WTC11 (cell line): ENCODE measurements around the gene ELK3. TPM values are rescaled to one million over a fixed set of nuclear protein-coding genes. Genes with fewer than 3 reads are reported as not detected.

Experiments used
- ATAC-seq: fragments of 200-7000 bp; cut with Tn5 transposase; 2 replicates; pipeline ENCODE4 v1.10.0; 2021; ENCODE audit warnings: mild to moderate bottlenecking, moderate library complexity
- CTCF ChIA-PET: fragments of 300-600 bp; sonication (Branson Sonifier 250); formaldehyde crosslinking; loops from one replicate; lab custom pipeline; 2021; ENCODE audit warnings: antibody characterized with exemption; lab: Charles Lee
- POLR2A ChIA-PET: fragments of 350-600 bp; sonication (Branson Sonifier 250); formaldehyde crosslinking; loops from one replicate; lab custom pipeline; 2021; ENCODE audit warnings: antibody characterized with exemption; lab: Charles Lee
- DNase-seq: peaks from one replicate; pipeline ENCODE4 v3.0.0; 2021; ENCODE audit warnings: low spot score
- H3K27ac Mint-ChIP-seq: 2 replicates; pipeline ENCODE4 v1.8.0; 2021; ENCODE audit warnings: mixed read lengths
- H3K27me3 Mint-ChIP-seq: 2 replicates; pipeline ENCODE4 v1.8.0; 2021; ENCODE audit warnings: low read depth, mild to moderate bottlenecking, moderate library complexity, mixed read lengths
- H3K36me3 Mint-ChIP-seq: 2 replicates; pipeline ENCODE4 v1.8.0; 2021; ENCODE audit warnings: mixed read lengths
- H3K4me1 Mint-ChIP-seq: 2 replicates; pipeline ENCODE4 v1.8.0; 2022; ENCODE audit warnings: mixed read lengths
- H3K4me3 Mint-ChIP-seq: 2 replicates; pipeline ENCODE4 v1.8.0; 2021; ENCODE audit warnings: mild to moderate bottlenecking, moderate library complexity, mixed read lengths
- H3K9me3 Mint-ChIP-seq: 2 replicates; pipeline ENCODE4 v1.8.0; 2021; ENCODE audit warnings: mixed read lengths
- CREB1 ChIP-seq: sonication (generic); formaldehyde crosslinking; IDR thresholded peaks from 2 replicates; pipeline ENCODE4 v1.8.0; 2023; ENCODE audit warnings: mild to moderate bottlenecking, missing genetic modification reagents
- ELF4 ChIP-seq: sonication (generic); formaldehyde crosslinking; IDR thresholded peaks from 2 replicates; pipeline ENCODE4 v1.8.1; 2022; ENCODE audit warnings: low read depth, mild to moderate bottlenecking, moderate library complexity, missing genetic modification reagents
- FOXJ3 ChIP-seq: sonication (generic); formaldehyde crosslinking; IDR thresholded peaks from 2 replicates; pipeline ENCODE4 v1.9.0; 2021; ENCODE audit warnings: missing genetic modification reagents, mild to moderate bottlenecking, borderline replicate concordance
- JUN ChIP-seq: sonication (generic); formaldehyde crosslinking; IDR thresholded peaks from 2 replicates; pipeline ENCODE4 v1.8.0; 2023; ENCODE audit warnings: mild to moderate bottlenecking, missing genetic modification reagents
- OVOL2 ChIP-seq: fragments of 250-450 bp; sonication (Bioruptor Pico); IDR thresholded peaks from 2 replicates; pipeline ENCODE4 v1.9.0; 2021; ENCODE audit warnings: mild to moderate bottlenecking, borderline replicate concordance
- SMAD3 ChIP-seq: sonication (generic); formaldehyde crosslinking; IDR thresholded peaks from 2 replicates; pipeline ENCODE4 v1.8.0; 2022; ENCODE audit warnings: missing genetic modification reagents, mild to moderate bottlenecking, borderline replicate concordance
- ZNF121 ChIP-seq: sonication (generic); formaldehyde crosslinking; IDR thresholded peaks from 2 replicates; pipeline ENCODE4 v1.8.0; 2023; ENCODE audit warnings: missing genetic modification reagents
- ZNF396 ChIP-seq: fragments of 250-450 bp; sonication (Bioruptor Pico); IDR thresholded peaks from 2 replicates; pipeline ENCODE4 v1.8.0; 2021; ENCODE audit warnings: mild to moderate bottlenecking, moderate library complexity, borderline replicate concordance
- total RNA-seq: library from RNA; stranded (reverse); gene quantifications from 3 replicates; pipeline ENCODE4 v1.2.3, GENCODE V29; 2021
- TF ChIP-seq, protein P1 (sequence below): sonication (generic); formaldehyde crosslinking; IDR thresholded peaks from 2 replicates; pipeline ENCODE4 v1.8.1; 2023; ENCODE audit warnings: mild to moderate bottlenecking, missing genetic modification reagents
- TF ChIP-seq, protein P2 (sequence below): sonication (generic); formaldehyde crosslinking; IDR thresholded peaks from 2 replicates; pipeline ENCODE4 v1.8.1; 2023; ENCODE audit warnings: mild to moderate bottlenecking, missing genetic modification reagents
- TF ChIP-seq, protein P3 (sequence below): sonication (generic); formaldehyde crosslinking; IDR thresholded peaks from 2 replicates; pipeline ENCODE4 v1.8.0; 2022; ENCODE audit warnings: mild to moderate bottlenecking, missing genetic modification reagents
- TF ChIP-seq, protein P4 (sequence below): sonication (generic); formaldehyde crosslinking; IDR thresholded peaks from 2 replicates; pipeline ENCODE4 v1.8.0; 2022; ENCODE audit warnings: mild to moderate bottlenecking, missing genetic modification reagents
- TF ChIP-seq, protein P5 (sequence below): fragments of 250-450 bp; sonication (Bioruptor Pico); IDR thresholded peaks from 2 replicates; pipeline ENCODE4 v1.9.0; 2021; ENCODE audit warnings: mild to moderate bottlenecking
- TF ChIP-seq, protein P6 (sequence below): sonication (generic); formaldehyde crosslinking; IDR thresholded peaks from 2 replicates; pipeline ENCODE4 v1.8.1; 2023; ENCODE audit warnings: mild to moderate bottlenecking, missing genetic modification reagents, moderate library complexity
- TF ChIP-seq, protein P7 (sequence below): sonication (generic); formaldehyde crosslinking; IDR thresholded peaks from 2 replicates; pipeline ENCODE4 v1.8.1; 2023; ENCODE audit warnings: mild to moderate bottlenecking, missing genetic modification reagents, borderline replicate concordance
- TF ChIP-seq, protein P8 (sequence below): fragments of 250-450 bp; sonication (Bioruptor Pico); IDR thresholded peaks from 2 replicates; pipeline ENCODE4 v1.9.0; 2021; ENCODE audit warnings: mild to moderate bottlenecking
- TF ChIP-seq, protein P9 (sequence below): sonication (generic); formaldehyde crosslinking; IDR thresholded peaks from 2 replicates; pipeline ENCODE4 v1.8.1; 2022; ENCODE audit warnings: mild to moderate bottlenecking, moderate library complexity, missing genetic modification reagents
- TF ChIP-seq, protein P10 (sequence below): sonication (generic); formaldehyde crosslinking; IDR thresholded peaks from 2 replicates; pipeline ENCODE4 v1.8.1; 2022; ENCODE audit warnings: mild to moderate bottlenecking, missing genetic modification reagents, moderate library complexity, borderline replicate concordance

ELK3 gene
- total RNA-seq, 1 experiment from 2014 or later, result 16.5 TPM

DNA sequence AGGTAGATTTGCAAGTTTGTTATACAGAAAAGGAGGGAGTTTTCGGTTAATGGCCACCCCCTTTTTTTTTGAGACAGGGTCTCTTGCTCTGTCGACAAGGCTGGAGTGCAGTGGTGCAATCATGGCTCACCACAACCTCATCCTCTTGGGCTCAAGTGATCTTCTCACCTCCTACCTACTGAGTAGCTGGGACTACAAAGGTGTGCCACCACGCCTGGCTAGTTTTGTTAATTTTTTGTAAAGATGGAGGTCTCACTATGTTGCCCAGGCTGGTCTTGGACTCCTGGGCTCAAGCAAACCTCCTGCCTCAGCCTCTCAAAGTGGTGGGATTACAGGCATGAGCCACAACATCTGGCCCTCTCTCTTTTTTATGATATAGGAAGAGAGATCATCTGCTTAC is 111.5 kb downstream of the ELK3 start:
- Mint-ChIP-seq H3K27ac (no peak overlapping the region), H3K27me3 (no peaks in the 10 kb centered on the region), H3K36me3 (no peaks in the 10 kb centered on the region), H3K9me3 (no peaks in the 10 kb centered on the region), H3K4me3 (no peak overlapping the region), H3K4me1 (peaks cover 15% of the 10 kb centered on the region)
- TF ChIP-seq ZNF121 (CRISPR knock-in tag) (peak; percentile 55; the same call in 1 of the 2 replicates), JUN (CRISPR knock-in tag) (no peak)
- ChIA-PET POLR2A (no interaction called here), CTCF (no interaction called here)
- no peak for ATAC-seq
- no peak for DNase-seq

DNA sequence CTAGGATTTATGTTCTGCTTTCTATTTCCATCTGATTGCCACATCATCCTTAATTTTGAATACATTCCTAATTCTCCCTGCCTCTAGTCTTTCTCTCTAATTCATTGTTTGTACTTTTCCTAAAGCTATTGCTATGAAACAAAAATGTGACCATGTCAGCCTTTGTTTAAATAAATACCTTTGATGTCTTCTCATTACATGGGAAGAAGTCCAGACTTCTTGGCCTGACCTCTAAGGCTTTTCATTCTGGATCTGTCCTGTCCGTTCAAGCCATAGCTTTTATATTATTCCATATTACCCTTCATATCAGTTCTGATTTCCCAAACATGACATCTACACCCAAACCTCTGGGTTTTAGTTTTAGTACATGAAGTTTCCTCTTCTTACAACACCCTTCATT is 114.7 kb downstream of the ELK3 start:
- no peaks in the 10 kb centered on the region for H3K27me3 Mint-ChIP-seq
- CTCF ChIA-PET, result no interaction called here
- no peak overlapping the region for H3K27ac Mint-ChIP-seq
- no peak overlapping the region for H3K4me3 Mint-ChIP-seq
- H3K4me1 Mint-ChIP-seq, result peaks cover 12% of the 10 kb centered on the region
- no peak for ATAC-seq
- H3K36me3 Mint-ChIP-seq, result no peaks in the 10 kb centered on the region
- no peaks in the 10 kb centered on the region for H3K9me3 Mint-ChIP-seq
- POLR2A ChIA-PET, result no interaction called here
- DNase-seq, result no peak
- no peak for TF ChIP-seq FOXJ3
- TF ChIP-seq, protein P1, sequence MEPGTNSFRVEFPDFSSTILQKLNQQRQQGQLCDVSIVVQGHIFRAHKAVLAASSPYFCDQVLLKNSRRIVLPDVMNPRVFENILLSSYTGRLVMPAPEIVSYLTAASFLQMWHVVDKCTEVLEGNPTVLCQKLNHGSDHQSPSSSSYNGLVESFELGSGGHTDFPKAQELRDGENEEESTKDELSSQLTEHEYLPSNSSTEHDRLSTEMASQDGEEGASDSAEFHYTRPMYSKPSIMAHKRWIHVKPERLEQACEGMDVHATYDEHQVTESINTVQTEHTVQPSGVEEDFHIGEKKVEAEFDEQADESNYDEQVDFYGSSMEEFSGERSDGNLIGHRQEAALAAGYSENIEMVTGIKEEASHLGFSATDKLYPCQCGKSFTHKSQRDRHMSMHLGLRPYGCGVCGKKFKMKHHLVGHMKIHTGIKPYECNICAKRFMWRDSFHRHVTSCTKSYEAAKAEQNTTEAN, result no peak
- TF ChIP-seq, protein P2, sequence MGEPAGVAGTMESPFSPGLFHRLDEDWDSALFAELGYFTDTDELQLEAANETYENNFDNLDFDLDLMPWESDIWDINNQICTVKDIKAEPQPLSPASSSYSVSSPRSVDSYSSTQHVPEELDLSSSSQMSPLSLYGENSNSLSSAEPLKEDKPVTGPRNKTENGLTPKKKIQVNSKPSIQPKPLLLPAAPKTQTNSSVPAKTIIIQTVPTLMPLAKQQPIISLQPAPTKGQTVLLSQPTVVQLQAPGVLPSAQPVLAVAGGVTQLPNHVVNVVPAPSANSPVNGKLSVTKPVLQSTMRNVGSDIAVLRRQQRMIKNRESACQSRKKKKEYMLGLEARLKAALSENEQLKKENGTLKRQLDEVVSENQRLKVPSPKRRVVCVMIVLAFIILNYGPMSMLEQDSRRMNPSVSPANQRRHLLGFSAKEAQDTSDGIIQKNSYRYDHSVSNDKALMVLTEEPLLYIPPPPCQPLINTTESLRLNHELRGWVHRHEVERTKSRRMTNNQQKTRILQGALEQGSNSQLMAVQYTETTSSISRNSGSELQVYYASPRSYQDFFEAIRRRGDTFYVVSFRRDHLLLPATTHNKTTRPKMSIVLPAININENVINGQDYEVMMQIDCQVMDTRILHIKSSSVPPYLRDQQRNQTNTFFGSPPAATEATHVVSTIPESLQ, result no peak
- TF ChIP-seq CREB1 (CRISPR knock-in tag), result no peak
- TF ChIP-seq ZNF396, result no peak
- TF ChIP-seq, protein P3, sequence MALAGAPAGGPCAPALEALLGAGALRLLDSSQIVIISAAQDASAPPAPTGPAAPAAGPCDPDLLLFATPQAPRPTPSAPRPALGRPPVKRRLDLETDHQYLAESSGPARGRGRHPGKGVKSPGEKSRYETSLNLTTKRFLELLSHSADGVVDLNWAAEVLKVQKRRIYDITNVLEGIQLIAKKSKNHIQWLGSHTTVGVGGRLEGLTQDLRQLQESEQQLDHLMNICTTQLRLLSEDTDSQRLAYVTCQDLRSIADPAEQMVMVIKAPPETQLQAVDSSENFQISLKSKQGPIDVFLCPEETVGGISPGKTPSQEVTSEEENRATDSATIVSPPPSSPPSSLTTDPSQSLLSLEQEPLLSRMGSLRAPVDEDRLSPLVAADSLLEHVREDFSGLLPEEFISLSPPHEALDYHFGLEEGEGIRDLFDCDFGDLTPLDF (CRISPR knock-in tag), result no peak
- TF ChIP-seq, protein P4, sequence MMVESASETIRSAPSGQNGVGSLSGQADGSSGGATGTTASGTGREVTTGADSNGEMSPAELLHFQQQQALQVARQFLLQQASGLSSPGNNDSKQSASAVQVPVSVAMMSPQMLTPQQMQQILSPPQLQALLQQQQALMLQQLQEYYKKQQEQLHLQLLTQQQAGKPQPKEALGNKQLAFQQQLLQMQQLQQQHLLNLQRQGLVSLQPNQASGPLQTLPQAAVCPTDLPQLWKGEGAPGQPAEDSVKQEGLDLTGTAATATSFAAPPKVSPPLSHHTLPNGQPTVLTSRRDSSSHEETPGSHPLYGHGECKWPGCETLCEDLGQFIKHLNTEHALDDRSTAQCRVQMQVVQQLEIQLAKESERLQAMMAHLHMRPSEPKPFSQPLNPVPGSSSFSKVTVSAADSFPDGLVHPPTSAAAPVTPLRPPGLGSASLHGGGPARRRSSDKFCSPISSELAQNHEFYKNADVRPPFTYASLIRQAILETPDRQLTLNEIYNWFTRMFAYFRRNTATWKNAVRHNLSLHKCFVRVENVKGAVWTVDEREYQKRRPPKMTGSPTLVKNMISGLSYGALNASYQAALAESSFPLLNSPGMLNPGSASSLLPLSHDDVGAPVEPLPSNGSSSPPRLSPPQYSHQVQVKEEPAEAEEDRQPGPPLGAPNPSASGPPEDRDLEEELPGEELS (CRISPR knock-in tag), result no peak
- TF ChIP-seq, protein P5, sequence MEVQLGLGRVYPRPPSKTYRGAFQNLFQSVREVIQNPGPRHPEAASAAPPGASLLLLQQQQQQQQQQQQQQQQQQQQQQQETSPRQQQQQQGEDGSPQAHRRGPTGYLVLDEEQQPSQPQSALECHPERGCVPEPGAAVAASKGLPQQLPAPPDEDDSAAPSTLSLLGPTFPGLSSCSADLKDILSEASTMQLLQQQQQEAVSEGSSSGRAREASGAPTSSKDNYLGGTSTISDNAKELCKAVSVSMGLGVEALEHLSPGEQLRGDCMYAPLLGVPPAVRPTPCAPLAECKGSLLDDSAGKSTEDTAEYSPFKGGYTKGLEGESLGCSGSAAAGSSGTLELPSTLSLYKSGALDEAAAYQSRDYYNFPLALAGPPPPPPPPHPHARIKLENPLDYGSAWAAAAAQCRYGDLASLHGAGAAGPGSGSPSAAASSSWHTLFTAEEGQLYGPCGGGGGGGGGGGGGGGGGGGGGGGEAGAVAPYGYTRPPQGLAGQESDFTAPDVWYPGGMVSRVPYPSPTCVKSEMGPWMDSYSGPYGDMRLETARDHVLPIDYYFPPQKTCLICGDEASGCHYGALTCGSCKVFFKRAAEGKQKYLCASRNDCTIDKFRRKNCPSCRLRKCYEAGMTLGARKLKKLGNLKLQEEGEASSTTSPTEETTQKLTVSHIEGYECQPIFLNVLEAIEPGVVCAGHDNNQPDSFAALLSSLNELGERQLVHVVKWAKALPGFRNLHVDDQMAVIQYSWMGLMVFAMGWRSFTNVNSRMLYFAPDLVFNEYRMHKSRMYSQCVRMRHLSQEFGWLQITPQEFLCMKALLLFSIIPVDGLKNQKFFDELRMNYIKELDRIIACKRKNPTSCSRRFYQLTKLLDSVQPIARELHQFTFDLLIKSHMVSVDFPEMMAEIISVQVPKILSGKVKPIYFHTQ (CRISPR knock-in tag), result no peak
- TF ChIP-seq, protein P6, sequence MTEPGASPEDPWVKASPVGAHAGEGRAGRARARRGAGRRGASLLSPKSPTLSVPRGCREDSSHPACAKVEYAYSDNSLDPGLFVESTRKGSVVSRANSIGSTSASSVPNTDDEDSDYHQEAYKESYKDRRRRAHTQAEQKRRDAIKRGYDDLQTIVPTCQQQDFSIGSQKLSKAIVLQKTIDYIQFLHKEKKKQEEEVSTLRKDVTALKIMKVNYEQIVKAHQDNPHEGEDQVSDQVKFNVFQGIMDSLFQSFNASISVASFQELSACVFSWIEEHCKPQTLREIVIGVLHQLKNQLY (CRISPR knock-in tag), result no peak
- TF ChIP-seq SMAD3 (CRISPR knock-in tag), result no peak
- TF ChIP-seq, protein P7, sequence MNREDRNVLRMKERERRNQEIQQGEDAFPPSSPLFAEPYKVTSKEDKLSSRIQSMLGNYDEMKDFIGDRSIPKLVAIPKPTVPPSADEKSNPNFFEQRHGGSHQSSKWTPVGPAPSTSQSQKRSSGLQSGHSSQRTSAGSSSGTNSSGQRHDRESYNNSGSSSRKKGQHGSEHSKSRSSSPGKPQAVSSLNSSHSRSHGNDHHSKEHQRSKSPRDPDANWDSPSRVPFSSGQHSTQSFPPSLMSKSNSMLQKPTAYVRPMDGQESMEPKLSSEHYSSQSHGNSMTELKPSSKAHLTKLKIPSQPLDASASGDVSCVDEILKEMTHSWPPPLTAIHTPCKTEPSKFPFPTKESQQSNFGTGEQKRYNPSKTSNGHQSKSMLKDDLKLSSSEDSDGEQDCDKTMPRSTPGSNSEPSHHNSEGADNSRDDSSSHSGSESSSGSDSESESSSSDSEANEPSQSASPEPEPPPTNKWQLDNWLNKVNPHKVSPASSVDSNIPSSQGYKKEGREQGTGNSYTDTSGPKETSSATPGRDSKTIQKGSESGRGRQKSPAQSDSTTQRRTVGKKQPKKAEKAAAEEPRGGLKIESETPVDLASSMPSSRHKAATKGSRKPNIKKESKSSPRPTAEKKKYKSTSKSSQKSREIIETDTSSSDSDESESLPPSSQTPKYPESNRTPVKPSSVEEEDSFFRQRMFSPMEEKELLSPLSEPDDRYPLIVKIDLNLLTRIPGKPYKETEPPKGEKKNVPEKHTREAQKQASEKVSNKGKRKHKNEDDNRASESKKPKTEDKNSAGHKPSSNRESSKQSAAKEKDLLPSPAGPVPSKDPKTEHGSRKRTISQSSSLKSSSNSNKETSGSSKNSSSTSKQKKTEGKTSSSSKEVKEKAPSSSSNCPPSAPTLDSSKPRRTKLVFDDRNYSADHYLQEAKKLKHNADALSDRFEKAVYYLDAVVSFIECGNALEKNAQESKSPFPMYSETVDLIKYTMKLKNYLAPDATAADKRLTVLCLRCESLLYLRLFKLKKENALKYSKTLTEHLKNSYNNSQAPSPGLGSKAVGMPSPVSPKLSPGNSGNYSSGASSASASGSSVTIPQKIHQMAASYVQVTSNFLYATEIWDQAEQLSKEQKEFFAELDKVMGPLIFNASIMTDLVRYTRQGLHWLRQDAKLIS (CRISPR knock-in tag), result no peak
- TF ChIP-seq, protein P8, sequence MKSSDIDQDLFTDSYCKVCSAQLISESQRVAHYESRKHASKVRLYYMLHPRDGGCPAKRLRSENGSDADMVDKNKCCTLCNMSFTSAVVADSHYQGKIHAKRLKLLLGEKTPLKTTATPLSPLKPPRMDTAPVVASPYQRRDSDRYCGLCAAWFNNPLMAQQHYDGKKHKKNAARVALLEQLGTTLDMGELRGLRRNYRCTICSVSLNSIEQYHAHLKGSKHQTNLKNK (CRISPR knock-in tag), result no peak
- TF ChIP-seq, protein P9, sequence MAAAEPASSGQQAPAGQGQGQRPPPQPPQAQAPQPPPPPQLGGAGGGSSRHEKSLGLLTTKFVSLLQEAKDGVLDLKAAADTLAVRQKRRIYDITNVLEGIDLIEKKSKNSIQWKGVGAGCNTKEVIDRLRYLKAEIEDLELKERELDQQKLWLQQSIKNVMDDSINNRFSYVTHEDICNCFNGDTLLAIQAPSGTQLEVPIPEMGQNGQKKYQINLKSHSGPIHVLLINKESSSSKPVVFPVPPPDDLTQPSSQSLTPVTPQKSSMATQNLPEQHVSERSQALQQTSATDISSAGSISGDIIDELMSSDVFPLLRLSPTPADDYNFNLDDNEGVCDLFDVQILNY (CRISPR knock-in tag), result no peak
- no peak for TF ChIP-seq ELF4 (CRISPR knock-in tag)
- TF ChIP-seq, protein P10, sequence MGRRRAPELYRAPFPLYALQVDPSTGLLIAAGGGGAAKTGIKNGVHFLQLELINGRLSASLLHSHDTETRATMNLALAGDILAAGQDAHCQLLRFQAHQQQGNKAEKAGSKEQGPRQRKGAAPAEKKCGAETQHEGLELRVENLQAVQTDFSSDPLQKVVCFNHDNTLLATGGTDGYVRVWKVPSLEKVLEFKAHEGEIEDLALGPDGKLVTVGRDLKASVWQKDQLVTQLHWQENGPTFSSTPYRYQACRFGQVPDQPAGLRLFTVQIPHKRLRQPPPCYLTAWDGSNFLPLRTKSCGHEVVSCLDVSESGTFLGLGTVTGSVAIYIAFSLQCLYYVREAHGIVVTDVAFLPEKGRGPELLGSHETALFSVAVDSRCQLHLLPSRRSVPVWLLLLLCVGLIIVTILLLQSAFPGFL, result no peak
- TF ChIP-seq OVOL2 (CRISPR knock-in tag), result no peak
